HepG2 (cell line): ENCODE results near the gene C5orf34. TPM values are rescaled to one million over a fixed set of nuclear protein-coding genes. Genes with fewer than 3 reads are reported as not detected.

ENCODE experiments used
- CCDC6 ChIP-seq: sonication (generic); formaldehyde crosslinking; IDR thresholded peaks from 2 replicates; pipeline ENCODE4 v1.8.1; 2022; ENCODE audit warnings: mild to moderate bottlenecking, missing genetic modification reagents, moderate library complexity
- MAFG ChIP-seq: sonication (generic); formaldehyde crosslinking; IDR thresholded peaks from 2 replicates; pipeline ENCODE4 v1.5.1; 2020; ENCODE audit warnings: mild to moderate bottlenecking, missing genetic modification reagents
- MAFK ChIP-seq, 2 experiments: IDR thresholded peaks in 1 of 2; conservative IDR thresholded peaks in 1 of 2; 2 replicates each; pipeline ENCODE4 v1.6.1; 2011; ENCODE audit warnings: improper control_type of control experiment in 2 of 2, low read length in 2 of 2
- MBNL3 ChIP-seq: fragments of 250-450 bp; sonication (Bioruptor Pico); conservative IDR thresholded peaks from 2 replicates; pipeline ENCODE4 v1.8.0; 2022; ENCODE audit warnings: mild to moderate bottlenecking, inconsistent platforms
- SSRP1 ChIP-seq: IDR thresholded peaks from 2 replicates; pipeline ENCODE4 v1.6.1; 2016; ENCODE audit warnings: control low read depth
- ZFP37 ChIP-seq: sonication (generic); formaldehyde crosslinking; IDR thresholded peaks from 2 replicates; pipeline ENCODE4 v1.4.0; 2020; ENCODE audit warnings: missing genetic modification reagents, borderline replicate concordance
- ZNF546 ChIP-seq: sonication (generic); formaldehyde crosslinking; conservative IDR thresholded peaks from 2 replicates; pipeline ENCODE4 v1.8.1; 2023; ENCODE audit warnings: mild to moderate bottlenecking, missing genetic modification reagents
- ZNF552 ChIP-seq: sonication (generic); formaldehyde crosslinking; IDR thresholded peaks from 2 replicates; pipeline ENCODE4 v1.9.0; 2022; ENCODE audit warnings: missing genetic modification reagents, mild to moderate bottlenecking, borderline replicate concordance
- ZNF850 ChIP-seq: sonication (generic); formaldehyde crosslinking; conservative IDR thresholded peaks from 2 replicates; pipeline ENCODE4 v1.9.0; 2021; ENCODE audit warnings: mild to moderate bottlenecking, missing genetic modification reagents
- polyA plus RNA-seq, 8 experiments: library from polyadenylated mRNA; depleted of rRNA in 3 of 8; stranded (reverse) in 7 of 8; unstranded in 1 of 8; fragments of >200 nt; fragmentation: Illumina TruSeq in 4 of 8; extraction: Trizol in 4 of 8; gene quantifications; 2 replicates each; pipeline versions ENCODE4 v1.2.1 to v1.2.3, GENCODE V29; 2011 to 2016; ENCODE audit warnings: low read depth in 4 of 8, missing spikeins in 1 of 8, mixed read lengths in 1 of 8; ENCODE audit not compliant: insufficient read depth in 1 of 8
- total RNA-seq, 5 experiments: library from RNA; depleted of rRNA; stranded (reverse); fragments of >200 nt; fragmentation: Illumina TruSeq; extraction: Trizol; gene quantifications; 2 replicates each; pipeline ENCODE4 v1.2.3, GENCODE V29; 2016; ENCODE audit warnings: low read depth in 1 of 5
- TF ChIP-seq, protein P1 (sequence below): sonication (generic); formaldehyde crosslinking; IDR thresholded peaks from 2 replicates; pipeline ENCODE4 v1.5.1; 2020; ENCODE audit warnings: mild to moderate bottlenecking, missing genetic modification reagents, moderate library complexity
- TF ChIP-seq, protein P2 (sequence below), 2 experiments: fragments of 450-650 bp in 1 of 2; sonication (generic) in 1 of 2; formaldehyde crosslinking; IDR thresholded peaks; 2 replicates each; pipeline versions ENCODE4 v1.5.0 to v1.8.0; 2020 to 2022; ENCODE audit warnings: mild to moderate bottlenecking in 1 of 2, missing genetic modification reagents in 1 of 2
- TF ChIP-seq, protein P3 (sequence below): sonication (generic); formaldehyde crosslinking; IDR thresholded peaks from 2 replicates; pipeline ENCODE4 v1.8.0; 2022; ENCODE audit warnings: mild to moderate bottlenecking, missing genetic modification reagents, borderline replicate concordance
- TF ChIP-seq, protein P4 (sequence below): IDR thresholded peaks from 2 replicates; pipeline ENCODE4 v1.6.1; 2016
- TF ChIP-seq, protein P5 (sequence below): sonication (generic); formaldehyde crosslinking; IDR thresholded peaks from 2 replicates; pipeline ENCODE4 v1.4.0; 2020; ENCODE audit warnings: mild to moderate bottlenecking, missing genetic modification reagents
- TF ChIP-seq, protein P6 (sequence below): sonication (generic); formaldehyde crosslinking; IDR thresholded peaks from 2 replicates; pipeline ENCODE4 v1.5.1; 2020; ENCODE audit warnings: missing genetic modification reagents, mild to moderate bottlenecking, borderline replicate concordance

C5orf34 gene
- total and polyA plus RNA-seq, 2 of the 13 experiments (the other 11 are each of a cell fraction or from before 2014, with no cell fraction given): 3.2 to 6.4 TPM

DNA sequence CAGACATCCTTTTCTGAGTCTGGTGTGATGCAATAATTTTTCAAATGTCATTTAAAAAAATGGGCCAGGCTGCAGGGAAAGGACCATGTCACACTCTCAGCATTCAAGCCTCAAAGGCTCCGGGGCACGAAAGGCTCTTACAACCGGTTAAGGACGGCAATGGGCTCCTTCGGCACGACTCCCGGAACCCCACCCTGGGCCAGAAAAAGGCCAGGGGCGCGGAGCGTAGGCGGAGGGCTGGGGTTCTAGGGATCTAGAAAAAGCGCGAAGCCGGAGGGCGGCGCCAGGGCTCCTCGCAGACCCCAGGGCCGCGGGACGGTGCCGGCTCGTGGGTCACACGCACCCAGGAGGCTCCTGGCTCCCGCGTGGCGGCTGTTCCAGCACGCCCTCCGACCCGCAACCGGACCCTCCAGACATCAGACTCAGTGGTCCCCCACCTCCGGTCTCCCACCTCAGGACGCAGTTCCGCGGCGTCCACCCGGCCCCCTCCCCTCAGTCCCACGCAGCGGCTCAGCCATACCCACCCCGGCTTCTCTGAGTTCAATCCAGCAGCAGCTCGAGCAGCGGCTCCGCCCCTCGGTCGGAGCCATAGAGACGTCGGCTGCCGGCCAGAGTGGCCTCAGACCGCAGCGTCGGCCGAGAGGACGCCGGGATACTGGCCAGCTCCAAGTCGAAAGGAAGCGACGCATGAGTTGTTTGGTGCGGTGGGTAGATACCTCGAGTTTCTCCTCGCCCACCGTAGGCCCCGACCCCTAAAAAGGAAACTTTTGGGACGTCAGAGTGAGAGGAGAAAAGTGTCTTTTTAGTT lies 31.4 kb downstream of the C5orf34 start, which contains the start of gene TMEM267 (continued):
- TF ChIP-seq, protein P1, sequence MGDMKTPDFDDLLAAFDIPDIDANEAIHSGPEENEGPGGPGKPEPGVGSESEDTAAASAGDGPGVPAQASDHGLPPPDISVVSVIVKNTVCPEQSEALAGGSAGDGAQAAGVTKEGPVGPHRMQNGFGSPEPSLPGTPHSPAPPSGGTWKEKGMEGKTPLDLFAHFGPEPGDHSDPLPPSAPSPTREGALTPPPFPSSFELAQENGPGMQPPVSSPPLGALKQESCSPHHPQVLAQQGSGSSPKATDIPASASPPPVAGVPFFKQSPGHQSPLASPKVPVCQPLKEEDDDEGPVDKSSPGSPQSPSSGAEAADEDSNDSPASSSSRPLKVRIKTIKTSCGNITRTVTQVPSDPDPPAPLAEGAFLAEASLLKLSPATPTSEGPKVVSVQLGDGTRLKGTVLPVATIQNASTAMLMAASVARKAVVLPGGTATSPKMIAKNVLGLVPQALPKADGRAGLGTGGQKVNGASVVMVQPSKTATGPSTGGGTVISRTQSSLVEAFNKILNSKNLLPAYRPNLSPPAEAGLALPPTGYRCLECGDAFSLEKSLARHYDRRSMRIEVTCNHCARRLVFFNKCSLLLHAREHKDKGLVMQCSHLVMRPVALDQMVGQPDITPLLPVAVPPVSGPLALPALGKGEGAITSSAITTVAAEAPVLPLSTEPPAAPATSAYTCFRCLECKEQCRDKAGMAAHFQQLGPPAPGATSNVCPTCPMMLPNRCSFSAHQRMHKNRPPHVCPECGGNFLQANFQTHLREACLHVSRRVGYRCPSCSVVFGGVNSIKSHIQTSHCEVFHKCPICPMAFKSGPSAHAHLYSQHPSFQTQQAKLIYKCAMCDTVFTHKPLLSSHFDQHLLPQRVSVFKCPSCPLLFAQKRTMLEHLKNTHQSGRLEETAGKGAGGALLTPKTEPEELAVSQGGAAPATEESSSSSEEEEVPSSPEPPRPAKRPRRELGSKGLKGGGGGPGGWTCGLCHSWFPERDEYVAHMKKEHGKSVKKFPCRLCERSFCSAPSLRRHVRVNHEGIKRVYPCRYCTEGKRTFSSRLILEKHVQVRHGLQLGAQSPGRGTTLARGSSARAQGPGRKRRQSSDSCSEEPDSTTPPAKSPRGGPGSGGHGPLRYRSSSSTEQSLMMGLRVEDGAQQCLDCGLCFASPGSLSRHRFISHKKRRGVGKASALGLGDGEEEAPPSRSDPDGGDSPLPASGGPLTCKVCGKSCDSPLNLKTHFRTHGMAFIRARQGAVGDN (CRISPR knock-in tag): peak; percentile 97
- TF ChIP-seq MAFG (no peak), CCDC6 (CRISPR knock-in tag) (peak; percentile 71; the same call in 1 of the 2 replicates), ZNF546 (CRISPR knock-in tag) (peak; percentile 62; the same call in 1 of the 2 replicates), MAFK (conservative IDR thresholded peaks at IDR 0.05 in 1 of 2, IDR thresholded peaks at IDR 0.05 in 1 of 2; ENCODE audit: low read length in 2 of 2) (no peak), MBNL3 (no peak), ZFP37 (CRISPR knock-in tag) (no peak), SSRP1 (no peak), ZNF552 (no peak), ZNF850 (CRISPR knock-in tag) (no peak)
- TF ChIP-seq, protein P2, sequence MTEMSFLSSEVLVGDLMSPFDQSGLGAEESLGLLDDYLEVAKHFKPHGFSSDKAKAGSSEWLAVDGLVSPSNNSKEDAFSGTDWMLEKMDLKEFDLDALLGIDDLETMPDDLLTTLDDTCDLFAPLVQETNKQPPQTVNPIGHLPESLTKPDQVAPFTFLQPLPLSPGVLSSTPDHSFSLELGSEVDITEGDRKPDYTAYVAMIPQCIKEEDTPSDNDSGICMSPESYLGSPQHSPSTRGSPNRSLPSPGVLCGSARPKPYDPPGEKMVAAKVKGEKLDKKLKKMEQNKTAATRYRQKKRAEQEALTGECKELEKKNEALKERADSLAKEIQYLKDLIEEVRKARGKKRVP (CRISPR knock-in tag; IDR thresholded peaks at IDR 0.05): peak in 1 of 2 experiments; percentile 86; a peak in 2 of 4 replicates
- TF ChIP-seq, protein P3, sequence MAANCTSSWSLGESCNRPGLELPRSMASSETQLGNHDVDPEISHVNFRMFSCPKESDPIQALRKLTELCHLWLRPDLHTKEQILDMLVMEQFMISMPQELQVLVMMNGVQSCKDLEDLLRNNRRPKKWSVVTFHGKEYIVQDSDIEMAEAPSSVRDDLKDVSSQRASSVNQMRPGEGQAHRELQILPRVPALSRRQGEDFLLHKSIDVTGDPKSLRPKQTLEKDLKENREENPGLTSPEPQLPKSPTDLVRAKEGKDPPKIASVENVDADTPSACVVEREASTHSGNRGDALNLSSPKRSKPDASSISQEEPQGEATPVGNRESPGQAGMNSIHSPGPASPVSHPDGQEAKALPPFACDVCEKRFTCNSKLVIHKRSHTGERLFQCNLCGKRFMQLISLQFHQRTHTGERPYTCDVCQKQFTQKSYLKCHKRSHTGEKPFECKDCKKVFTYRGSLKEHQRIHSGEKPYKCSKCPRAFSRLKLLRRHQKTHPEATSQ (CRISPR knock-in tag): no peak
- TF ChIP-seq, protein P4, sequence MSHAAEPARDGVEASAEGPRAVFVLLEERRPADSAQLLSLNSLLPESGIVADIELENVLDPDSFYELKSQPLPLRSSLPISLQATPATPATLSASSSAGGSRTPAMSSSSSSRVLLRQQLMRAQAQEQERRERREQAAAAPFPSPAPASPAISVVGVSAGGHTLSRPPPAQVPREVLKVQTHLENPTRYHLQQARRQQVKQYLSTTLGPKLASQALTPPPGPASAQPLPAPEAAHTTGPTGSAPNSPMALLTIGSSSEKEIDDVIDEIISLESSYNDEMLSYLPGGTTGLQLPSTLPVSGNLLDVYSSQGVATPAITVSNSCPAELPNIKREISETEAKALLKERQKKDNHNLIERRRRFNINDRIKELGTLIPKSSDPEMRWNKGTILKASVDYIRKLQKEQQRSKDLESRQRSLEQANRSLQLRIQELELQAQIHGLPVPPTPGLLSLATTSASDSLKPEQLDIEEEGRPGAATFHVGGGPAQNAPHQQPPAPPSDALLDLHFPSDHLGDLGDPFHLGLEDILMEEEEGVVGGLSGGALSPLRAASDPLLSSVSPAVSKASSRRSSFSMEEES (CRISPR knock-in tag): 0 out of 2 replicates have a peak, but pooled peaks have one; percentile 25
- TF ChIP-seq, protein P5, sequence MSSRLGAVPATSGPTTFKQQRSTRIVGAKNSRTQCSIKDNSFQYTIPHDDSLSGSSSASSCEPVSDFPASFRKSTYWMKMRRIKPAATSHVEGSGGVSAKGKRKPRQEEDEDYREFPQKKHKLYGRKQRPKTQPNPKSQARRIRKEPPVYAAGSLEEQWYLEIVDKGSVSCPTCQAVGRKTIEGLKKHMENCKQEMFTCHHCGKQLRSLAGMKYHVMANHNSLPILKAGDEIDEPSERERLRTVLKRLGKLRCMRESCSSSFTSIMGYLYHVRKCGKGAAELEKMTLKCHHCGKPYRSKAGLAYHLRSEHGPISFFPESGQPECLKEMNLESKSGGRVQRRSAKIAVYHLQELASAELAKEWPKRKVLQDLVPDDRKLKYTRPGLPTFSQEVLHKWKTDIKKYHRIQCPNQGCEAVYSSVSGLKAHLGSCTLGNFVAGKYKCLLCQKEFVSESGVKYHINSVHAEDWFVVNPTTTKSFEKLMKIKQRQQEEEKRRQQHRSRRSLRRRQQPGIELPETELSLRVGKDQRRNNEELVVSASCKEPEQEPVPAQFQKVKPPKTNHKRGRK: no peak
- TF ChIP-seq, protein P6, sequence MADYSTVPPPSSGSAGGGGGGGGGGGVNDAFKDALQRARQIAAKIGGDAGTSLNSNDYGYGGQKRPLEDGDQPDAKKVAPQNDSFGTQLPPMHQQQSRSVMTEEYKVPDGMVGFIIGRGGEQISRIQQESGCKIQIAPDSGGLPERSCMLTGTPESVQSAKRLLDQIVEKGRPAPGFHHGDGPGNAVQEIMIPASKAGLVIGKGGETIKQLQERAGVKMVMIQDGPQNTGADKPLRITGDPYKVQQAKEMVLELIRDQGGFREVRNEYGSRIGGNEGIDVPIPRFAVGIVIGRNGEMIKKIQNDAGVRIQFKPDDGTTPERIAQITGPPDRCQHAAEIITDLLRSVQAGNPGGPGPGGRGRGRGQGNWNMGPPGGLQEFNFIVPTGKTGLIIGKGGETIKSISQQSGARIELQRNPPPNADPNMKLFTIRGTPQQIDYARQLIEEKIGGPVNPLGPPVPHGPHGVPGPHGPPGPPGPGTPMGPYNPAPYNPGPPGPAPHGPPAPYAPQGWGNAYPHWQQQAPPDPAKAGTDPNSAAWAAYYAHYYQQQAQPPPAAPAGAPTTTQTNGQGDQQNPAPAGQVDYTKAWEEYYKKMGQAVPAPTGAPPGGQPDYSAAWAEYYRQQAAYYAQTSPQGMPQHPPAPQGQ (CRISPR knock-in tag): no peak
